Measurements from ENCODE around the gene HRH2.

DNA sequence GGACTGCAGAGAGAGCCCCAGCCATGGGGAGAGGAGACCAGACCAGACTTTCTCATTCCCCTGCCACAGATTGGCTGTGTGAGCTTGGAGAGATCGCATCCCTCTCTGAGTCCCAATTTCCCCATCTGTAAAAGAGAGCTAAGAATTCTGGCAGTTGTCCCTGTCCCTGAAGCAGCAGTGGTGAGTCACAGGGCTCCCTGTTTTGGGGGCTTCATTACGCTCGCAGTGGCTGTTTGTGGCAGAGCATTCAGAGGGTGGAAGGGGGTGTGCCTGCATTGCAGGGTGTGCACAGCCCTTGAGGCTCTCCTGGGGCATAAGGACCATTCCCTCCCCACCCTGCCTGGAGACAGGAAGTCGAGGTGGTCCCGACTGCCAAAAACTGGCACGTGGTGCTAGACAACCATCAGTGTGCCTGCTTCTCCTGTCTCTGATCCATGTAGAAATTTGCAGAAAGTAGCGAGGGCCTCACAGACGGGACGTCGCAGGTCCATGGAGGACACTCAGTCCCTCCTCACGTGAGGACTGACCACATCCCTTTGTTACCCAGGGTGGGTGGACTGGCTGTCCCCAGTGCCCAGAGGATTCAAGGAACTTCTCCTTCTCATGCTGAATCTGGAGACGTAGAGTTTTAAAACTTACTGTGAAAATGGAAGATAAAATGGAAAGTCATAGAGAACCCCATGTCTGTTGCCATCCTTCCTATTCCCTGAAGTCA lies 35.3 kb downstream of the HRH2 start:
- TF ChIP-seq, protein P1, sequence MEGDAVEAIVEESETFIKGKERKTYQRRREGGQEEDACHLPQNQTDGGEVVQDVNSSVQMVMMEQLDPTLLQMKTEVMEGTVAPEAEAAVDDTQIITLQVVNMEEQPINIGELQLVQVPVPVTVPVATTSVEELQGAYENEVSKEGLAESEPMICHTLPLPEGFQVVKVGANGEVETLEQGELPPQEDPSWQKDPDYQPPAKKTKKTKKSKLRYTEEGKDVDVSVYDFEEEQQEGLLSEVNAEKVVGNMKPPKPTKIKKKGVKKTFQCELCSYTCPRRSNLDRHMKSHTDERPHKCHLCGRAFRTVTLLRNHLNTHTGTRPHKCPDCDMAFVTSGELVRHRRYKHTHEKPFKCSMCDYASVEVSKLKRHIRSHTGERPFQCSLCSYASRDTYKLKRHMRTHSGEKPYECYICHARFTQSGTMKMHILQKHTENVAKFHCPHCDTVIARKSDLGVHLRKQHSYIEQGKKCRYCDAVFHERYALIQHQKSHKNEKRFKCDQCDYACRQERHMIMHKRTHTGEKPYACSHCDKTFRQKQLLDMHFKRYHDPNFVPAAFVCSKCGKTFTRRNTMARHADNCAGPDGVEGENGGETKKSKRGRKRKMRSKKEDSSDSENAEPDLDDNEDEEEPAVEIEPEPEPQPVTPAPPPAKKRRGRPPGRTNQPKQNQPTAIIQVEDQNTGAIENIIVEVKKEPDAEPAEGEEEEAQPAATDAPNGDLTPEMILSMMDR (IDR thresholded peaks at IDR 0.05; ENCODE audit: low read length), result no peak
- TF ChIP-seq EZH2 (IDR thresholded peaks at IDR 0.05; ENCODE audit: borderline replicate concordance, low read length), result no peak

Data from OCI-LY1 (cell line).